Mesothelial cell of epicardium (in vitro differentiated cells): Measurements from ENCODE around the gene CLIP2. TPM values are rescaled to one million over a fixed set of nuclear protein-coding genes. Genes with fewer than 3 reads are reported as not detected.
"Not testable (repeated sequence)": the region's sequence is repeated elsewhere in the genome, so short reads cannot be mapped to it uniquely, and the experiment has no call there.

Source experiments
- DNase-seq, 2 experiments: peaks; one replicate each; pipeline ENCODE4 v3.0.0; 2021; ENCODE audit warnings: low spot score in 2 of 2; ENCODE audit not compliant: unreplicated experiment in 2 of 2
- H3K27ac Mint-ChIP-seq: 2 replicates; pipeline ENCODE4 v1.8.0; 2021; ENCODE audit warnings: mixed read lengths
- H3K27me3 Mint-ChIP-seq: 2 replicates; pipeline ENCODE4 v1.8.0; 2021; ENCODE audit warnings: low read depth, mixed read lengths
- H3K36me3 Mint-ChIP-seq: 2 replicates; pipeline ENCODE4 v1.8.0; 2021; ENCODE audit warnings: mixed read lengths
- H3K4me1 Mint-ChIP-seq: 2 replicates; pipeline ENCODE4 v1.8.0; 2021; ENCODE audit warnings: mixed read lengths
- H3K4me3 Mint-ChIP-seq: 2 replicates; pipeline ENCODE4 v1.8.0; 2021; ENCODE audit warnings: mild to moderate bottlenecking, moderate library complexity, mixed read lengths
- H3K9me3 Mint-ChIP-seq: 2 replicates; pipeline ENCODE4 v1.8.0; 2021; ENCODE audit warnings: mixed read lengths
- total RNA-seq: library from RNA; stranded (reverse); gene quantifications from 3 replicates; pipeline ENCODE4 v1.2.1, GENCODE V29; 2021
- TF ChIP-seq, protein P1 (sequence below): fragments of 200-600 bp; sonication (generic); IDR thresholded peaks from one replicate; pipeline ENCODE4 v1.5.0; 2021; ENCODE audit warnings: antibody characterized with exemption; ENCODE audit not compliant: unreplicated experiment

Gene CLIP2
- total RNA-seq, 1 donor from 2014 or later = 40.2 TPM

DNA sequence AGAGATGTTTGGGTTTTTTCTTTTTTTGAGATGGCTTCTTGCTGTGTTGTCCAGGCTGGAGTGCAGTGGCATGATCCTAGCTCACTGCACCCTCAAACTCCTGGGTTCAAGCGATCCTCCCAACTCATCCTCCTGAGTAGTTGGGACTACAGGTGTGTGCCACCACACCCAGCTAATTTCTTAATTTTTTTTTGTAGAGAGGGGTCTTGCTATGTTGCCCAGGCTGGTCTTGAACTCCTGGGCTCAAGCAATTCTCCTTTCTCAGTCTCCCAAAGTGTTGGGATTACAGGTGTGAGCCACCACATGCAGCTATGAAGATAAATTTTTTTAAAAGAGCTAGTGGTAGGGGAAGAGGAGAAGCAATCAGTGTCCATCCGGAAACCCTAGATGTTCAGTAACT is 56.8 kb downstream of the CLIP2 start:
- Mint-ChIP-seq H3K27me3 (no peaks in the 10 kb centered on the region), H3K4me3 (no peak overlapping the region), H3K27ac (no peak overlapping the region), H3K36me3 (peaks cover 16% of the 10 kb centered on the region), H3K9me3 (no peaks in the 10 kb centered on the region), H3K4me1 (no peaks in the 10 kb centered on the region)
- DNase-seq = no peak
- TF ChIP-seq, protein P1, sequence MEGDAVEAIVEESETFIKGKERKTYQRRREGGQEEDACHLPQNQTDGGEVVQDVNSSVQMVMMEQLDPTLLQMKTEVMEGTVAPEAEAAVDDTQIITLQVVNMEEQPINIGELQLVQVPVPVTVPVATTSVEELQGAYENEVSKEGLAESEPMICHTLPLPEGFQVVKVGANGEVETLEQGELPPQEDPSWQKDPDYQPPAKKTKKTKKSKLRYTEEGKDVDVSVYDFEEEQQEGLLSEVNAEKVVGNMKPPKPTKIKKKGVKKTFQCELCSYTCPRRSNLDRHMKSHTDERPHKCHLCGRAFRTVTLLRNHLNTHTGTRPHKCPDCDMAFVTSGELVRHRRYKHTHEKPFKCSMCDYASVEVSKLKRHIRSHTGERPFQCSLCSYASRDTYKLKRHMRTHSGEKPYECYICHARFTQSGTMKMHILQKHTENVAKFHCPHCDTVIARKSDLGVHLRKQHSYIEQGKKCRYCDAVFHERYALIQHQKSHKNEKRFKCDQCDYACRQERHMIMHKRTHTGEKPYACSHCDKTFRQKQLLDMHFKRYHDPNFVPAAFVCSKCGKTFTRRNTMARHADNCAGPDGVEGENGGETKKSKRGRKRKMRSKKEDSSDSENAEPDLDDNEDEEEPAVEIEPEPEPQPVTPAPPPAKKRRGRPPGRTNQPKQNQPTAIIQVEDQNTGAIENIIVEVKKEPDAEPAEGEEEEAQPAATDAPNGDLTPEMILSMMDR = no peak

DNA sequence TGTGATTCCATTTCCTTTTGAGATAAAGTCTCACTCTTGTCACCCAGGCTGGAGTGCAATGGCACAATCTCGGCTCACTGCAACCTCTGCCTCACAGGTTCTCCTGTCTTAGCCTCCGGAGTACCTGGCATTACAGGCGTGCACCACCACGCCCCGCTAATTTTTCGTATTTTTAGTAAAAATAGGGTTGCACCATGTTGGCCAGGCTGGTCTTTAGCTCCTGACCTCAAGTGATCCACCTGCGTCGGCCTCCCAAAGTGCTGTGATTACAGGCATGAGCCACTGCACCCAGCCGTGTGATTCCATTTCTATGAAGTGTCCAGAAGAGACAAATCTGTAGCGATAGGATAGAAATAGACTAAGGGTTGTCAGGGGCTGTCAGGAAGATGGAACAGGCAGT is 60.4 kb downstream of the CLIP2 start:
- H3K9me3 Mint-ChIP-seq = no peaks in the 10 kb centered on the region
- H3K36me3 Mint-ChIP-seq = peaks cover 17% of the 10 kb centered on the region
- H3K4me1 Mint-ChIP-seq = no peaks in the 10 kb centered on the region
- H3K27ac Mint-ChIP-seq = no peak overlapping the region
- TF ChIP-seq, protein P1 = no peak
- H3K27me3 Mint-ChIP-seq = no peaks in the 10 kb centered on the region
- H3K4me3 Mint-ChIP-seq = no peak overlapping the region
- DNase-seq = no peak

DNA sequence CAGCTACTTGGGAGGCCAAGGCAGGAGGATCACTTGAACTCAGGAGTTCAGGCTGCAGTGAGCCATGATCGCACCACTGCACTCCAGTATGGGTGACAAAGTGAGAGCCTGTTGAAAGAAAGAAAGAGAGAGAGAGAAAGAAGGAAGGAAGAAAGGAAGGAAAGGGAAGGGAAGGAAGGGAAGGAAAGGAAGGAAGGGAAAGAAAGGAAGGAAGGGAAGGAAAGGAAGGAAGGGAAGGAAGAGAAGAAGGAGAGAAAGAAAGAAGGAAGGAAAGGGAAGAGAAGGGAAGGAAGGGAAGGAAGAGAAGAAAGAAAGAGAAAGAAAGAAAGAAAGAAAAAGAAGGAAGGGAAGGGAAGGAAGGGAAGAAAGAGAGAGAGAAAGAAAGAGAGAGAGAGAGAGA is 61.5 kb downstream of the CLIP2 start:
- Mint-ChIP-seq H3K4me1 (no peaks in the 10 kb centered on the region), H3K36me3 (peaks cover 23% of the 10 kb centered on the region), H3K27ac (no peak overlapping the region), H3K27me3 (no peaks in the 10 kb centered on the region), H3K4me3 (no peak overlapping the region), H3K9me3 (peaks cover 3% of the 10 kb centered on the region)
- TF ChIP-seq, protein P1 = no peak
- DNase-seq = no peak

DNA sequence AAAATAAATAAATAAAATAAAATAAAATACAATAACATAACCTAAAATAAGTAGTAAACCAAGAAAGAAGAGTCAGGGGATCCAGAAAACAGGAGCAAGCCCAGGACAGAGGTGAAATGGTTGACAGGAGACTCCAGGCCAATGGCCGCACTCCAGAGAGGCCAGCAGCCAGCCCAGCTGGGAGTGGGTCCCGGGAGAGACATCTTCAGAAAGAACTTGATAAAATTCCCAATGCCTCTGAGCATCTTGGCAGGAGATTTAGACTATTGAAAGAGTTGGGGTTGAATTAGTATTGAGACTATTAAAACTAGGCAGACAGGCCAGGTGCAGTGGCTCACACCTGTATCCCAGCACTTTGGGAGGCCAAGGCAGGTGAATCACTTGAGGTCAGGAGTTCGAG is 62.6 kb downstream of the CLIP2 start:
- TF ChIP-seq, protein P1 = no peak
- no peaks in the 10 kb centered on the region for H3K27me3 Mint-ChIP-seq
- H3K36me3 Mint-ChIP-seq = peaks cover 33% of the 10 kb centered on the region
- H3K9me3 Mint-ChIP-seq = peaks cover 10% of the 10 kb centered on the region
- DNase-seq = no peak
- H3K4me1 Mint-ChIP-seq = no peaks in the 10 kb centered on the region
- no peak overlapping the region for H3K4me3 Mint-ChIP-seq
- H3K27ac Mint-ChIP-seq = no peak overlapping the region

DNA sequence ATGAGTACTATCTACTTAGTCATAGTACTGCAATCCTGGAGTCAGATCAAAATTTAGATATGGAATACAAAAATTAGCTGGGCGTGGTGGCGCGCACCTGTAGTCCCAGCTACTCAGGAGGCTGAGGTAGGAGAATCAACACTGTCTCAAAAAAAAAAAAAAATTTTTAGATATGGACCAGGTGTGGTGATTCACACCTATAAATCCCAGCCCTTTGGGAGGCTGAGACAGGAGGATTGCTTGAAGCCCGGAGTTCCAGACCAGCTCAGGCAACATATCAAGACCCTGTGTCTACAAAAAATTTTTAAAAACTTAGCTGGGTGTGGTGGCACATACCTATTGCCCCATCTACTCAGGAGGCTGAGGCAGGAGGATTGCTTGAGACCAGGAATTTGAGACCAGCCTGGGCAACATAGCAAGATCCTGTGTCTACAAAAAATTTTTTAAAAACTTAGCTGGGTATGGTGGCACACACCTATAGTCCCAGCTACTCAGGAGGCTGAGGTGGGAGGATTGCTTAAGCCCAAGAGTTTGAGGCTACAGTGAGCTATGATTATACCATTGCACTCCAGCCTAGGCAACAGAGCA is 63.4 kb downstream of the CLIP2 start:
- H3K4me3 Mint-ChIP-seq, DNase-seq, H3K9me3 Mint-ChIP-seq, H3K27me3 Mint-ChIP-seq, H3K27ac Mint-ChIP-seq, H3K4me1 Mint-ChIP-seq: not testable (repeated sequence)
- H3K36me3 Mint-ChIP-seq = peaks cover 33% of the 10 kb centered on the region

DNA sequence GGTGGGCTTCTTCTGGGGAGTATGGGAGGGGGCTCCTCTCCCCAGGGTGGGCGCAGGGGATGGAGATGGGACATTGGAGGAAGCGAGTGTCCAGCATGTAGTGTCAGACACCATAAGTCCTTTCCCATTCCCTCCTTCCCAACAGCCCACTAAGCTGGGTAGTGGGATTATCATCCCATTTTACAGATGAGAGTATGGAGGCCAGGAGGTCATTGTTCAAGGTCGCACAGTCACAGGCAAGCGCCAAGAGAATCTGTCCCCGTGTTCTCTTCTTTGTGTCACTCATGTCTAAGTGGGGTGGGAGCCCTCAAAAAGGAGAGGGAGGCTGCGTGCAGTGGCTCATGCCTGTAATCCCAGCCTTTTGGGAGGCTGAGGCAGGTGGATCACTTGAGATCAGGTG is 64.8 kb downstream of the CLIP2 start:
- peaks cover 10% of the 10 kb centered on the region for H3K9me3 Mint-ChIP-seq
- no peak for DNase-seq
- no peaks in the 10 kb centered on the region for H3K4me1 Mint-ChIP-seq
- no peak overlapping the region for H3K27ac Mint-ChIP-seq
- H3K4me3 Mint-ChIP-seq = no peak overlapping the region
- TF ChIP-seq, protein P1 = no peak
- no peaks in the 10 kb centered on the region for H3K27me3 Mint-ChIP-seq
- H3K36me3 Mint-ChIP-seq = peaks cover 38% of the 10 kb centered on the region
